IMR-90 (cell line): Measurements from ENCODE around the gene C11orf21. TPM values are rescaled to one million over a fixed set of nuclear protein-coding genes. Genes with fewer than 3 reads are reported as not detected.

Experiments
- ATAC-seq: fragments of 200-7000 bp; cut with Tn5 transposase; 2 replicates; pipeline ENCODE4 v1.9.1; 2020; ENCODE audit warnings: low read depth, mild to moderate bottlenecking, moderate library complexity
- BruUV-seq: library from RNA; stranded (reverse); fragments of 400-500 nt; replicated peaks from 2 replicates; lab custom pipeline; 2021; lab: Mats Ljungman, UMichigan
- CTCF ChIA-PET: fragments of 300-600 bp; formaldehyde crosslinking; extraction: SDS; loops from one replicate; lab custom pipeline; 2021; ENCODE audit warnings: antibody characterized with exemption; lab: Yijun Ruan, JAX
- POLR2A ChIA-PET: fragments of 300-600 bp; sonication (Branson Sonifier 250); formaldehyde crosslinking; loops from one replicate; lab custom pipeline; 2022; ENCODE audit warnings: antibody characterized with exemption; ENCODE audit not compliant: unreplicated experiment; lab: Charles Lee
- DNase-seq: peaks from one replicate; pipeline ENCODE4 v3.0.0; 2013
- H2AFZ ChIP-seq: replicated peaks from 2 replicates; pipeline ENCODE3; 2013; ENCODE audit warnings: low read length, mild to moderate bottlenecking; ENCODE audit not compliant: poor library complexity
- H2AK5ac ChIP-seq: 2 replicates; pipeline ENCODE4 v1.6.1; 2013; ENCODE audit warnings: low read depth, low read length, inconsistent platforms
- H2AK9ac ChIP-seq: replicated peaks from 2 replicates; pipeline ENCODE3; 2013; ENCODE audit warnings: mild to moderate bottlenecking, low read depth, low read length, moderate library complexity; ENCODE audit not compliant: poor library complexity
- H2BK120ac ChIP-seq: 2 replicates; pipeline ENCODE4 v1.6.1; 2013; ENCODE audit warnings: low read depth, low read length, inconsistent platforms
- H2BK15ac ChIP-seq: 3 replicates; pipeline ENCODE4 v1.6.1; 2013; ENCODE audit warnings: low read depth, low read length, inconsistent platforms
- H2BK20ac ChIP-seq: 2 replicates; pipeline ENCODE4 v1.6.1; 2013; ENCODE audit warnings: low read depth, mild to moderate bottlenecking, inconsistent platforms, low read length, moderate library complexity
- H2BK5ac ChIP-seq: 2 replicates; pipeline ENCODE4 v1.6.1; 2013; ENCODE audit warnings: mild to moderate bottlenecking, low read depth, low read length, inconsistent platforms; ENCODE audit not compliant: poor library complexity, severe bottlenecking
- H3K14ac ChIP-seq: replicated peaks from 2 replicates; pipeline ENCODE4 v1.6.1; 2013; ENCODE audit warnings: low read depth, low read length, inconsistent platforms
- H3K18ac ChIP-seq: 2 replicates; pipeline ENCODE4 v1.6.1; 2013; ENCODE audit warnings: low read depth, low read length, control low read depth
- H3K23ac ChIP-seq: 2 replicates; pipeline ENCODE4 v1.6.1; 2013; ENCODE audit warnings: low read depth, low read length, inconsistent platforms
- H3K27ac ChIP-seq: 2 replicates; pipeline ENCODE4 v1.5.1; 2013; ENCODE audit warnings: mild to moderate bottlenecking, control low read depth, low read length; ENCODE audit not compliant: insufficient read depth
- H3K27me3 ChIP-seq: 2 replicates; pipeline ENCODE4 v1.6.1; 2013; ENCODE audit warnings: low read length; ENCODE audit not compliant: control insufficient read depth, insufficient read depth
- H3K36me3 ChIP-seq: 2 replicates; pipeline ENCODE4 v1.6.1; 2013; ENCODE audit warnings: low read length, mixed read lengths; ENCODE audit not compliant: control insufficient read depth, insufficient read depth
- H3K4ac ChIP-seq: 2 replicates; pipeline ENCODE4 v1.6.1; 2013; ENCODE audit warnings: low read depth, low read length, inconsistent platforms
- H3K4me1 ChIP-seq: 2 replicates; pipeline ENCODE4 v1.6.1; 2013; ENCODE audit warnings: low read length, mixed read lengths; ENCODE audit not compliant: control insufficient read depth, insufficient read depth
- H3K4me2 ChIP-seq: 2 replicates; pipeline ENCODE4 v1.6.1; 2013; ENCODE audit warnings: low read depth, mild to moderate bottlenecking, control low read depth, low read length, moderate library complexity
- H3K4me3 ChIP-seq: 2 replicates; pipeline ENCODE4 v1.5.1; 2013; ENCODE audit warnings: low read depth, mild to moderate bottlenecking, control low read depth, low read length, moderate library complexity; ENCODE audit not compliant: insufficient read depth
- H3K56ac ChIP-seq: 2 replicates; pipeline ENCODE4 v1.6.1; 2013; ENCODE audit warnings: low read length, inconsistent platforms; ENCODE audit not compliant: insufficient read depth; ENCODE audit errors: extremely low read depth
- H3K79me1 ChIP-seq, 2 experiments: 2 replicates each; pipeline ENCODE4 v1.6.1; 2013; ENCODE audit warnings: low read length in 2 of 2, inconsistent platforms in 1 of 2, low read depth in 1 of 2
- H3K9ac ChIP-seq: 2 replicates; pipeline ENCODE4 v1.6.1; 2013; ENCODE audit warnings: low read depth, low read length, control low read depth
- H3K9me1 ChIP-seq: 2 replicates; pipeline ENCODE4 v1.6.1; 2013; ENCODE audit warnings: low read length, inconsistent platforms; ENCODE audit not compliant: insufficient read depth
- H3K9me3 ChIP-seq: 2 replicates; pipeline ENCODE4 v1.6.1; 2013; ENCODE audit warnings: low read length; ENCODE audit not compliant: control insufficient read depth, insufficient read depth
- H4K20me1 ChIP-seq: 2 replicates; pipeline ENCODE4 v1.6.1; 2013; ENCODE audit warnings: low read length, inconsistent platforms; ENCODE audit not compliant: insufficient read depth
- H4K5ac ChIP-seq: 2 replicates; pipeline ENCODE4 v1.6.1; 2013; ENCODE audit warnings: mild to moderate bottlenecking, low read depth, low read length, control low read depth
- H4K8ac ChIP-seq, 2 experiments: 2 replicates each; pipeline ENCODE4 v1.6.1; 2013; ENCODE audit warnings: low read depth in 2 of 2, low read length in 2 of 2, control low read depth in 1 of 2, inconsistent platforms in 1 of 2
- H4K91ac ChIP-seq: 2 replicates; pipeline ENCODE4 v1.6.1; 2013; ENCODE audit warnings: low read depth, low read length, inconsistent platforms; ENCODE audit not compliant: insufficient read depth
- CHD1 ChIP-seq: IDR thresholded peaks from 2 replicates; pipeline ENCODE4 v1.6.1; 2012; ENCODE audit warnings: low read depth, low read length, improper control_type of control experiment
- MAZ ChIP-seq: IDR thresholded peaks from 2 replicates; pipeline ENCODE4 v1.6.1; 2012; ENCODE audit warnings: low read depth, mild to moderate bottlenecking, low read length, improper control_type of control experiment, moderate library complexity, borderline replicate concordance
- MXI1 ChIP-seq: IDR thresholded peaks from 2 replicates; pipeline ENCODE4 v1.6.1; 2012; ENCODE audit warnings: low read depth, mild to moderate bottlenecking, low read length, moderate library complexity, borderline replicate concordance
- RFX5 ChIP-seq: IDR thresholded peaks from 2 replicates; pipeline ENCODE4 v1.8.0; 2012; ENCODE audit warnings: low read depth, mild to moderate bottlenecking, low read length, moderate library complexity
- whole genome bisulfite sequencing, 2 experiments: methylation state at CpG; one replicate each; pipeline versions ENCODE4 v1.1.5 to v1.1.7; 2013; ENCODE audit warnings: missing lambda C conversion rate in 2 of 2; ENCODE audit not compliant: insufficient read length in 1 of 2; ENCODE audit errors: extremely low coverage in 2 of 2; 5-methylcytosine and 5-hydroxymethylcytosine counted together
- dilution Hi-C: fragments of 300-500 bp; cut with HindIII; formaldehyde crosslinking; loops from one replicate; pipeline ENCODE4 v1.14.3; 2018; ENCODE audit warnings: low sequenced_read_pairs; ENCODE audit not compliant: unreplicated experiment
- in situ Hi-C: fragments of 300-500 bp; cut with MboI; formaldehyde crosslinking; loops from 3 replicates; pipeline ENCODE4 v1.14.3; 2019; ENCODE audit warnings: low sequenced_read_pairs, inconsistent platforms, mixed read lengths
- intact Hi-C: fragments of 100-400 bp; cut with micrococcal nuclease; formaldehyde crosslinking; loops from 2 replicates; pipeline ENCODE4 v1.10.0; 2022
- polyA plus RNA-seq, 3 experiments: library from polyadenylated mRNA; depleted of rRNA; stranded (reverse); fragments of >200 nt; gene quantifications; 2 replicates each; pipeline ENCODE4 v1.2.3, GENCODE V29; 2012; ENCODE audit warnings: low replicate concordance in 1 of 3
- total RNA-seq: library from RNA; depleted of rRNA; stranded (reverse); fragments of >200 nt; gene quantifications from 2 replicates; pipeline ENCODE4 v1.2.3, GENCODE V29; 2012
- TF ChIP-seq, protein P1 (sequence below): fragments of 150-350 bp; IDR thresholded peaks from 2 replicates; pipeline ENCODE4 v1.6.1; 2017; ENCODE audit warnings: mild to moderate bottlenecking, antibody characterized with exemption, low read length, low read depth
- TF ChIP-seq, protein P2 (sequence below): conservative IDR thresholded peaks from 2 replicates; pipeline ENCODE4 v1.5.1; 2012; ENCODE audit warnings: mild to moderate bottlenecking, low read depth, low read length, improper control_type of control experiment

Gene C11orf21
- total and polyA plus RNA-seq, 2 of the 4 experiments (the other 2 are of a cell fraction): not detected

DNA sequence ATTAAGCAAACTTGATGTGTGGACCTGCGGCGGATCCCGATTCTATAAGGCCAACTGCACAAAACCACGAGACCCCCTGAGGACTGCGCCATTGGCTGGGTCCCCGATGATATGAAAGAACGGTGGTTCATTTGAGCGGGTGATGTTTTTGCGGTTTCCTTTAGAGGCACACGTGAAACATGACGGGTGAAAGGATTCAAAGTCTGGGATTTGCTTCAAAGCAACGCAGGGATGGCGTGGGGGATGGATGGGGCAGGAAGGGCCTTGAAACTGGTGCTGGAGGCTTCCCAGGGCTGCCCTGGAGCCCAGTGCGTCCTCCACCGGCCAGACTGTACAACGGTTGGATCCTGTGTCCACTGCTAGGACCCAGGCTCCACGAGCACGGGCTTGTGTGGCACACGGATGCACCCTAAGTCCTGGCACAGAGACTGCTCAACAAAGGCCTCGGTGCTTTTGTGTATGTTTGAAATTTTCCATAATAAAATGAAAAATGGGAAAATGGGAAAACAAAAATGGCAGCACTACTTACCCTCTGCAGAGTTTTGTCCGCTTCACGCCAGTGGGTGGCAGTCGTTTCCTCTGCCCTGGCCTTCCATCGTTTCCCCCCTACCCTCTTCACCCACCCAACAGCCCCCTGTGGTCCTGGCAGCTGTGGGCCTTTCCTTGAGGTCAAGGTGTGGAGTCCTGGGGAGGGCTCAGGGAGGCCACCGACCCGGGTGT lies 35.0 kb downstream of the C11orf21 start:
- Histone ChIP-seq H3K23ac (no peak overlapping the region), H3K4me3 (no peak overlapping the region), H3K79me1 (no peaks in the 10 kb centered on the region), H2BK5ac (no peak overlapping the region), H3K36me3 (no peaks in the 10 kb centered on the region), H3K9ac (no peak overlapping the region), H2BK120ac (no peak overlapping the region), H3K4ac (no peak overlapping the region), H3K4me2 (no peak overlapping the region), H4K20me1 (no peaks in the 10 kb centered on the region), H4K91ac (no peak overlapping the region), H3K9me1 (no peaks in the 10 kb centered on the region), H2AK5ac (no peak overlapping the region), H3K56ac (no peak overlapping the region), H3K4me1 (no peaks in the 10 kb centered on the region), H2AK9ac (no peak overlapping the region), H3K27me3 (peaks cover 63% of the 10 kb centered on the region), H3K9me3 (no peaks in the 10 kb centered on the region), H4K8ac (no peak overlapping the region), H2AFZ (no peak overlapping the region), H3K27ac (no peak overlapping the region), H3K14ac (no peak overlapping the region), H4K5ac (no peak overlapping the region), H2BK20ac (no peak overlapping the region), H3K18ac (no peak overlapping the region), H2BK15ac (no peak overlapping the region)
- ATAC-seq (no peak), DNase-seq (no peak)
- dilution Hi-C loops (no loop called here), intact Hi-C loops (no loop called here), in situ Hi-C loops (no loop called here)
- no peak for TF ChIP-seq CHD1
- no peak for TF ChIP-seq MXI1
- TF ChIP-seq, protein P1, sequence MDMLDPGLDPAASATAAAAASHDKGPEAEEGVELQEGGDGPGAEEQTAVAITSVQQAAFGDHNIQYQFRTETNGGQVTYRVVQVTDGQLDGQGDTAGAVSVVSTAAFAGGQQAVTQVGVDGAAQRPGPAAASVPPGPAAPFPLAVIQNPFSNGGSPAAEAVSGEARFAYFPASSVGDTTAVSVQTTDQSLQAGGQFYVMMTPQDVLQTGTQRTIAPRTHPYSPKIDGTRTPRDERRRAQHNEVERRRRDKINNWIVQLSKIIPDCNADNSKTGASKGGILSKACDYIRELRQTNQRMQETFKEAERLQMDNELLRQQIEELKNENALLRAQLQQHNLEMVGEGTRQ: no peak
- TF ChIP-seq, protein P2, sequence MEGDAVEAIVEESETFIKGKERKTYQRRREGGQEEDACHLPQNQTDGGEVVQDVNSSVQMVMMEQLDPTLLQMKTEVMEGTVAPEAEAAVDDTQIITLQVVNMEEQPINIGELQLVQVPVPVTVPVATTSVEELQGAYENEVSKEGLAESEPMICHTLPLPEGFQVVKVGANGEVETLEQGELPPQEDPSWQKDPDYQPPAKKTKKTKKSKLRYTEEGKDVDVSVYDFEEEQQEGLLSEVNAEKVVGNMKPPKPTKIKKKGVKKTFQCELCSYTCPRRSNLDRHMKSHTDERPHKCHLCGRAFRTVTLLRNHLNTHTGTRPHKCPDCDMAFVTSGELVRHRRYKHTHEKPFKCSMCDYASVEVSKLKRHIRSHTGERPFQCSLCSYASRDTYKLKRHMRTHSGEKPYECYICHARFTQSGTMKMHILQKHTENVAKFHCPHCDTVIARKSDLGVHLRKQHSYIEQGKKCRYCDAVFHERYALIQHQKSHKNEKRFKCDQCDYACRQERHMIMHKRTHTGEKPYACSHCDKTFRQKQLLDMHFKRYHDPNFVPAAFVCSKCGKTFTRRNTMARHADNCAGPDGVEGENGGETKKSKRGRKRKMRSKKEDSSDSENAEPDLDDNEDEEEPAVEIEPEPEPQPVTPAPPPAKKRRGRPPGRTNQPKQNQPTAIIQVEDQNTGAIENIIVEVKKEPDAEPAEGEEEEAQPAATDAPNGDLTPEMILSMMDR: no peak
- TF ChIP-seq RFX5: no peak
- TF ChIP-seq MAZ: no peak
- BruUV-seq: no TSS peak
- ChIA-PET POLR2A (no interaction called here), CTCF (no interaction called here)
- WGBS, 2 experiments: 83% methylated on average over 8 of the region's 26 CpGs; no CpG with 5 or more reads in 1 of the 2 experiments
